UCSD-AML1 (cell line): ENCODE data around the gene DDX19B.
"Not testable (repeated sequence)": the region's sequence is repeated elsewhere in the genome, so short reads cannot be mapped to it uniquely, and the experiment has no call there.

Experiments used
- DNase-seq: peaks from one replicate; lab custom pipeline; 2025; ENCODE audit not compliant: unreplicated experiment; lab: John Stamatoyannopoulos, UW

DDX19B gene

GRCh38 chr16:70298988-70299938 is at the start of gene DDX19B:
Gene DDX19B (plus strand): TSS chr16:70299186. CDS start chr16:70299298, 112 bp downstream.
- peak; percentile 75 for DNase-seq

GRCh38 chr16:70249697-70250096 is 49.3 kb upstream of the DDX19B start:
- not testable (repeated sequence) for DNase-seq

DNA sequence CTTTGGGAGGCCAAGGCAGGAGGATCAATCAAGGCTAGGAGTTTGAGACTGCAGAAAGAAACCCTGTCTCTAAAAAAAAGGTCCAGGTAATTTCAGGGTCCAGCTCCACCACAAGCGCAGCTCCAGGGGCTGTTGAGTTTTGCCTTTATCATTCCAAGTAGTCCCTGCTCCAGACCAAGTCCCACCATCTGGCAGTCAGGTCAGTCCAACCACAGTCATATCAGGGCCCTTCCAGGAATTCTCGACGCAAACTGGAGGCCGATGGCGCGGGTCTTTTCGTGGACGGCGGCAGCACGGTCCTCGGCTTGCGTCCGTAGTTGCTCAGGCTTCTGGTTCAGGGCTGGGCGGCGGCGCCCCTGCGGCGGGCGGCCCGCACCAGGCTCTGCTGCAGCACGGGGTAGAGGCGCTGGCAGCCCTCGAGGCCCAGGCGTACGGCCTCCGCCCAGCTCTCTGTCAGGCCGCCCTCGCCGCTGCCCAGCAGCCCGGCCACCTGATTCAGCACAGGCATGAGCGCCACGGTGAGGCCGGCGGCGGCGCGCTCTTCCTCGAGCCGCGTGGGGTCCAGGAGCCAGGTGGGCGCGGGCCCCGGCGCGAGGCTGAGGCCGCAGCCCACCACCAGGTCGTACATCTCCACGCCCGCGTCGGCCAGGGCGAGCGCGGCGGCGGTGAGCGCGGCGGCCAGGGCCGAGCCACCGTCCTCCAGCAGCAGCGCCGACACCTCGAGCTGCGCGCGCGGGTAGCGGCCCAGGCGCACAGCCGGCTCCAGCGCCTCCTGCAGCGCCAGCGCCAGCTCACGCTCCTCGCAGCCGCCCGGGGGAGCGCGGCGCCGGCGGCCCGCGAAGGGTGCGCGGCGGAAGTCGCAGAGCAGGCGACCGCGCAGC is 48.0 kb upstream of the DDX19B start:
- DNase-seq = peak; percentile 62

- DNase-seq = peak; percentile 95
Measured at GRCh38 chr16:70251629-70252354, 47.2 kb upstream of the DDX19B start, which contains the start of gene EXOSC6. Gene EXOSC6 (minus strand): TSS chr16:70251940. CDS start chr16:70251900, 40 bp downstream.

DNA sequence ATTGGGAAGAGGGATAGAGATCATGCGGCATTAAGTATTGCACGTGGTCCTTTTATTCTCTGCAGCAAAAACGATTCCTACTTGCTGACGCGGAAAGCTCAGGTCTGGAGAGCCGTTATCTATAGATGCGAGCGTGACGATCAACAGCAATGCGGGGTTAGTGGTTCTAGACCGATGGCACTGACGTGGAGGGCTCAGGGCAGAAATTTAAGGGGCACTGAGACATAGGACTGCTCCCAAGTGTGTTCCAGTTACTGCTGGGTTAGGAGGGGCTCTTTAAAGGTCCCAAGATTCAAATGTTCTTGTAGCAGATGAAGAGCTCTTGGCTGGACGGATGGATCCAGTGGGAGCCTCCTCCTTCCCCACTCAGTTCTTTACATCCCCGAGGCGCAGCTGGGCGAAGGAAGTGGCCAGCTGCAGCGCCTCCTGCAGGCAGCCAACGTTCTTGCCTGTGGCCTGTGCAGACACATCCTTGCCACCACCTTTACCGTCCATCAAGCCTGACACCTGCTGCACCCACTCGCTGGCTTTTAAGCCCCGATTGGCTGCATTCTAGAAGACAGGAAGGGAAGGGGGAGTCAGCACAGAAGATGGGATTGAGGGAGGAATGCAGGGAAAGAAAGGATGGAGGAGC is 46.5 kb upstream of the DDX19B start:
- DNase-seq = peak; percentile 27

GRCh38 chr16:70253291-70254106 is 45.5 kb upstream of the DDX19B start:
- DNase-seq = no peak

- DNase-seq = no peak
Measured at GRCh38 chr16:70254180-70254964, 44.6 kb upstream of the DDX19B start.

DNA sequence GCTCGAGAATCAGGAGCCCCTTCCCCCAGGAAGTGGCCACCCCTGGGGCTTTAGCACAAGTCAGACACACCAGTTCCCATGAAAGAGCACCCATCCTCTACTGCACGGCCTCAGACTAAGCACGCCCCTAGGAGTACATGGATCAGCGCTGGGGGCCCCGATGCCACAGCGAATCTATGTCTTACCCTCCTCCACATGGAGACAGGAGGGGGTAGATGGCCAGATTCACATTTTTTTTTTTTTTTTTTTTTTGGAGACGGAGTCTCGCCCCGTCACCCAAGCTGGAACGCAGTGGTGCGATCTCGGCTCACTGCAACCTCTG is 44.1 kb upstream of the DDX19B start:
- DNase-seq = no peak

DNA sequence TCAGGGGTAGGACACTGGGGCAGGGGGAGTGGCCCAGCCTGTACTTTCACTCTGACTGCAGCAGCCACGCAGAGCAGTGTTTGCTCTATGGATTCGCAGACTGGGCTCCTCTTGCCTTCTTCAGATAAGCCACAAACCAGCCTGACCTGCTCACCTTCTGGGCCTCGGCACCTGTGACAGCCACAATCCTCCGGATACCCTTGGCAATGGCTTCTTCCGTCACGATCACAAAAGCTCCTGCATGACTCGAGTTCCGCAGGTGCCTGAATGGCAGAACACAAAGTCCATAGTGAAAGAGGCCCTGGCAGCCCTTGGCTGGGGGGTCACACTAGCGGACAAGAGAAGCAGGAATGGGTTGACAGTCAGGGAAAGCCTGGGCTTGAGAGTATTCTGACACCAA is 43.4 kb upstream of the DDX19B start:
- no peak for DNase-seq

DNA sequence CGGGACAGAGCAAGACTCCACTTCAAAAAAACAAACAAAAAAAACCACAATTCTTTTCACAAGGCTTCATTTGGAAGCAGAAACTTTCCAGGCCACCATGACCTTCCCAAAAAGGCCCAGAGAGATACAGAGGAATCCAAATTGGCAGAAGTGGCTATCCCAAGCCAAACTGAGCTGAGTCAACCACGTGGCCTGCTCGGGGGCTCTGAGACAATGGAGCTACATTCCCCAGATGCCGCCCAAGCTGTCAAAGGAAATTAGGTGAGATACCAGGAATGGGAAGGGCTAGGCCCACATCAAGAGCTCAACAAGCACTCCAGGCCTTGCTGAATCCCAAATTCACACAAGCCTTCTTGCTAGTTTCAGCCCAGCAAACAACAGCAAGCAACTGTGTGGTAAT is 41.6 kb upstream of the DDX19B start:
- no peak for DNase-seq

DNA sequence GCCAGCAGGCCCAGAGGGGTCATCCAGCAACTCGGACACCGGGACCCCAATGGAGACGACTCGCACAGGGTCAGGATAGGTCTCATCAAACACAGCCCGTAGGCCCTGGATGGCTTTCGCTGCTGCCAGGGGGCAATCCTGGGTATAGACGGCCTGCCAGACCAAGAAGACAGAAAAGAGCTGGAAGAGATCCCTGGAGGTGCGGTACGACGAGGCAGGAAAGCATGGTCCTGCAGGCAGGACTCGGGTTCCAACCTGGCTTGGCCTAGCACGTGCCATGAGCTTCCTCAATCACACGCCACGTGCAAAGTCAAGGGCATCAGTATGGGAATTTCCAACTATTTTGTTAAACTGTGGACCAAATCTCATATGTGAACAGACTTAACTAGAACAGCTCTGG is 40.9 kb upstream of the DDX19B start:
- DNase-seq = no peak

DNA sequence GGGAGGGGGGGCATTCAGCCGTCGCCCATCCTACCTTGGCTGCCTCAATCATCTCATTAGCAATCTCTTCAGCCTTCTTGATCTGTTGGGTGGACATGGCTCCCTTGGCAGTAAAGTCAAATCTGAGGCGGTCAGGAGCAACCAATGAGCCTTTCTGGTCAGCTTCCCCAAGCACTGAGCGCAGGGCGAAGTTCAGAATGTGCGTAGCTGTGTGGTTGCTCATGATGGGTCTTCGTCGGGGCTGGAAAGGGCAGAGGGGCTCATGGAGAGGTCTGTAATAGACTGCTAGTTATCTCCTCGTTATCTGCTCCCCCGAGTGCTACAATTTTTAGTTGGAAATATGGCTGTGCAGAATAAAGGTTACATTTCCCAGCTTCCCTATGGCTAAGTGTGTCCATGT is 40.0 kb upstream of the DDX19B start:
- DNase-seq = no peak

DNA sequence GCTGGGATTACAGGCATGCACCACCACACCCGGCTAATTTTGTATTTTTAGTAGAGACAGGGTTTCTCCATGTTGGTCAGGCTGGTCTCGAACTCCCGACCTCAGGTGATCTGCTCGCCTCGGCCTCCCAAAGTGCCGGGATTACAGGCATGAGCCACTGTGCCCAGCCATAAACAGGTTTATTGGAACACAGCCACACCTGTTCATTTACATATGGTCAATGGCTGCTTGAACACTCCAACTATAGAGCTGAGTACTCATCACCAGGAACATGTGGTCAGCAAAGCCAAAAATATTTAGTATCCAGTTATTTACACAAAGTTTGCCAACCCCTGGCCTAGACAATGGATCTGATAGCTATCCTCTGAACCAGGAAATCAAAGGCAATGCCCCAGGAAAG is 39.1 kb upstream of the DDX19B start:
- not testable (repeated sequence) for DNase-seq

GRCh38 chr16:70267516-70267915 is 31.5 kb upstream of the DDX19B start:
- DNase-seq = peak; percentile 22

GRCh38 chr16:70267922-70268321 is 31.1 kb upstream of the DDX19B start:
- DNase-seq = not testable (repeated sequence)

- DNase-seq = no peak
Measured at GRCh38 chr16:70269471-70269870, 29.5 kb upstream of the DDX19B start.

DNA sequence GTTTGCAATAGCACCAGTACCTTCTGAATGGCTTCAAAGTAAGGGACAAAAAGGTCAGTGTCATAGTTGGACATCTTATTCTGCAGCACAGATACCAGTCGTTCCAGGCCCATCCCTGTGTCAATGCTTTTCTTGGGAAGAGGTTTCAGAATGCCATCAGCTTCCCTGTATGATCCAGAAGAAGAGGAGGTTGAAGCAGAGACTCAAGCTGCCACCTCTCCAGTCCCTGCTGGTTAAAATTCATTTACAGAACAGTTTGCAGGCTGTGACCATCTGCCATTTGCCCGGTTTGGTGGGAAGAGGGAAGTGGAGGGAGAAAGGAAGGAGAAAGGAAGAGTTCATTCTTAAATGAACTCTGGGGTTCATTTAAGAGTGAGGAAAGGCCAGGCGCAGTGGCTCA is 28.8 kb upstream of the DDX19B start:
- no peak for DNase-seq

DNA sequence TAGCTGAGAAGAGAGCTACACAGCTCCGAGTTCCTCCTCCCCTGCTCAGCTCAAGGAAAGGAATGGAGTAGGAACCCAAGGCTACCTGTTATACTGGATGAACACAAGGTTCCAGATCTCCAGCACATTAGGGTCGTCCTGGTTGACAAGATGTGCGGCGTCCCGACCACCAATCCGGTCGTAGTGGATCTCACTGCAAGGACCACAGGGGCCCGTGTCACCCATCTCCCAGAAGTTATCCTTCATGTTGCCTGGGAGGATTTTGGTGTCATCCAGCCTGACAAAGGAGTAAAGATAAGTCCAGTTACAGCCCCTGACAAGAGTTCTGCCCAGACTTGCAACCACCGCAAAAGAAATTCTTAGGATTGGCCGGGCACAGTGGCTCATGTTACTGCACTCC is 27.3 kb upstream of the DDX19B start:
- DNase-seq = no peak

DNA sequence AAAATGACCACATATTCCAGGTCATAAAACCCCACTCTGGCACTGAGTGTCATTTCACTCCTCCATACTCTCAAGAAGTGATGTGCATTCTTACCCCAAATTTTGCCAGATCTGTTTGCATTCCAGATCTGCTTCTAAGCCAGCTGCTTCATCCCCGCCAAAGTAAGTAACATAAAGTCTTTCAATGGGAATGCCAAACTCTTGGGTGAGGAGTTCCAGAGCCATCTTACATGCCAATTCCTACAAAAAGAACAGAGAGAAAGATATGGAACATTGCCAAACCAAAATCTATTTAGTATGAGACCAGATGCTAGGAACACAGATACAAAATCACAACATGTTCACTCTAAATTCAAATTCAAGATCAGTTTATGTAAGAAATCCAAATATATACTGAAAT is 22.6 kb upstream of the DDX19B start:
- no peak for DNase-seq
